ENCODE measurements around the gene SLC6A9. TPM values are rescaled to one million over a fixed set of nuclear protein-coding genes. Genes with fewer than 3 reads are reported as not detected.

SLC6A9 gene
- total and polyA plus RNA-seq, 2 donors (not counting 1 experiment from before 2014, with no cell fraction given), result 0.28 to 5.5 TPM

DNA sequence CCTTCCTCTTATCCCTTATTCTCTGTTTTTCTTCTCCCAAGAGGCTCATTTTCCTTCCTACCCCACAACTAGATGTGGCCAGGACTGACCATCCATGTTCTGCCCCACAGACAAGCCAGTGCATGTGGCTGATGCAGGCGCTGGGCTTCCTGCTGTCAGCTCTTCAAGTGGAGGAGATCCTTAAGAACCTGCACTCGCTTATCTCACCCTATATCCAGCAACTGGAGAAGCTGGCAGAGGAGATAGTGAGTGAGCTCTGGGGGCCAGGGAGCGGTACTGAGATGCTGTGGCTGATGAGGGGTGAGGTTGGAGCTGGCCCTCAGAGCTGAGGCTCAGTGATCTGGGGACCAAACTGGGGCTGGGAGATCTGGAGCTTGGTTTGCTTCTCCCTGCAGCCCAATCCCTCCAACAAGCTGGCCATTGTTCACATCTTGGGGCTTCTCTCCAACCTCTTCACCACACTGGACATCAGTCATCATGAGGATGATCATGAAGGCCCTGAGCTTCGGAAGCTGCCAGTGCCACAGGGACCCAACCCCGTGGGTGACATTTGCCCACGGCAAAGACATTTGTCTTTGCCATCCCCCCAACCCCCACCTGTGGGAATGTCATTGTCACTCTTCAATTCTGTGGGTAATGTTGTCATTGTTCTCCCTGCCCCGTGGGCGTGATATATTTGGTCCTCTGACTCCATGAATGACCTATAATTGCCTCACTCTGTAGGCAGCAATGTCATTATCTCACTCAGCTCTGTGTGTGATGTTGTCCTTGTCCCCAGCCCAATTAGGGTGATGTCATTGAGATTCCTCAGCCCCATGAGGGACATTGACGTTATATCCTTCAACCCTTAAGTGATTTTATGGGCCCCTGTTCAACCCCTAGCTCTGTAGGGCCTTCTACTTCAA lies 72.7 kb downstream of the SLC6A9 start:
- H3K27me3 ChIP-seq (replicated peaks in 1 of 4; ENCODE audit: control extremely low read depth in 1 of 4, control insufficient read depth in 3 of 4, insufficient read depth in 4 of 4, low read length in 3 of 4), result no peaks in the 10 kb centered on the region
- intact Hi-C loops (cut with micrococcal nuclease), result no loop called here
- Mint-ChIP-seq H3K27me3 (no peaks in the 10 kb centered on the region), H3K27ac (no peak overlapping the region), H3K9me3 (ENCODE audit: insufficient read depth) (no peaks in the 10 kb centered on the region), H3K4me1 (no peaks in the 10 kb centered on the region), H3K4me3 (no peak overlapping the region)
- no peak overlapping the region for H3K27ac ChIP-seq (ENCODE audit: low read length in 2 of 2)
- ChIA-PET CTCF (no interaction called here), POLR2A (no interaction called here)
- no peak overlapping the region for H3K4me3 ChIP-seq (ENCODE audit: control extremely low read depth in 1 of 5, extremely low read depth in 1 of 5, insufficient read depth in 1 of 5, low read depth in 2 of 5, low read length in 4 of 5)
- H3K9ac ChIP-seq (ENCODE audit: low read length), result no peak overlapping the region
- H3K4me2 ChIP-seq (replicated peaks; ENCODE audit: low read depth, low read length, poor library complexity, severe bottlenecking), result no peak overlapping the region
- DNase-seq (no peak), ATAC-seq (ENCODE audit: low read depth) (no peak)
- no peaks in the 10 kb centered on the region for H3K9me3 ChIP-seq (ENCODE audit: control extremely low read depth in 1 of 3, control insufficient read depth in 2 of 3, insufficient read depth in 1 of 3, low read length in 2 of 3)
- TF ChIP-seq EZH2 (IDR thresholded peaks at IDR 0.05; ENCODE audit: borderline replicate concordance, insufficient read depth, low read depth, low read length, poor library complexity, severe bottlenecking) (no peak), CTCF (IDR thresholded peaks at IDR 0.05) (no peak)
- no peak overlapping the region for H2AFZ ChIP-seq (ENCODE audit: insufficient read depth, low read depth, low read length, poor library complexity, severe bottlenecking)
- 97% methylated on average over 5 of the region's 9 CpGs for WGBS (ENCODE audit: insufficient coverage)
- H3K79me2 ChIP-seq (ENCODE audit: control insufficient read depth, insufficient read depth, low read length), result peaks cover 8% of the 10 kb centered on the region
- H3K36me3 ChIP-seq (replicated peaks in 1 of 2; ENCODE audit: control extremely low read depth in 1 of 2, control insufficient read depth in 1 of 2, extremely low read depth in 1 of 2, insufficient read depth in 2 of 2, low read length in 1 of 2), result peaks cover 0 to 23% of the 10 kb centered on the region in 2 experiments
- H4K20me1 ChIP-seq (ENCODE audit: control insufficient read depth, insufficient read depth, low read length, poor library complexity, severe bottlenecking), result no peaks in the 10 kb centered on the region
- H3K4me1 ChIP-seq (ENCODE audit: control insufficient read depth in 2 of 2, insufficient read depth in 2 of 2, low read length in 2 of 2), result no peaks in the 10 kb centered on the region

DNA sequence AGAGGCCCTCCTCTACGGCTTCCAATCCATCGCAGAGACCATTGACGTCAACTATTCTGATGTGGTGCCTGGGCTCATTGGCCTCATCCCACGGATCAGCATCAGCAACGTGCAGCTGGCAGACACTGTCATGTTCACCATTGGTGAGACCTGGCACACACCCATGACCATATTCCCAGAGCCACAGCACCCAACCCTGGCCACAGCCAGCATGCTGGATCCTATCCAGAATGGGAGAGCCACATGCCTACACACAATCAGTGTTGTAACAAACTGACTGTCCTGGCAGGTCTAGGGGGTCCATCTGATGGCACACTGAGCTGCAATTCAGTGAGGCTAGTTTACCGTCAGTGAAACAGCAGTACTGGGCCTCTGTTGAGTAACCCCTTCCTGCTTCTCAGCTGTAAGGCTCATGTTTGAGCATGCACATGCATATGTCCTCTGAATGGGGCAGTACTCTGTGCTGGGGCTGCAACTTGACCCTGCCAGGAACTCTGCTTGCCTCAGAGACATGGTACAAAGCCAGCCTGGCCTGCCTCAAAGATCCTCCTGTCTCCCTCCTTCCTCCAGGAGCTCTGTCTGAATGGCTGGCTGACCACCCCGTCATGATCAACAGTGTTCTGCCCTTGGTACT lies 73.7 kb downstream of the SLC6A9 start:
- no peak overlapping the region for H3K4me3 ChIP-seq (ENCODE audit: control extremely low read depth in 1 of 5, extremely low read depth in 1 of 5, insufficient read depth in 1 of 5, low read depth in 2 of 5, low read length in 4 of 5)
- Mint-ChIP-seq H3K9me3 (ENCODE audit: insufficient read depth) (no peaks in the 10 kb centered on the region), H3K27me3 (no peaks in the 10 kb centered on the region), H3K4me1 (no peaks in the 10 kb centered on the region), H3K27ac (no peak overlapping the region), H3K4me3 (no peak overlapping the region)
- intact Hi-C loops (cut with micrococcal nuclease), result no loop called here
- no peaks in the 10 kb centered on the region for H3K4me1 ChIP-seq (ENCODE audit: control insufficient read depth in 2 of 2, insufficient read depth in 2 of 2, low read length in 2 of 2)
- CTCF ChIA-PET, result no interaction called here
- no peaks in the 10 kb centered on the region for H3K27me3 ChIP-seq (replicated peaks in 1 of 4; ENCODE audit: control extremely low read depth in 1 of 4, control insufficient read depth in 3 of 4, insufficient read depth in 4 of 4, low read length in 3 of 4)
- DNase-seq (no peak), ATAC-seq (ENCODE audit: low read depth) (no peak)
- peaks cover 18% of the 10 kb centered on the region for H3K79me2 ChIP-seq (ENCODE audit: control insufficient read depth, insufficient read depth, low read length)
- peaks cover 0 to 23% of the 10 kb centered on the region in 2 experiments for H3K36me3 ChIP-seq (replicated peaks in 1 of 2; ENCODE audit: control extremely low read depth in 1 of 2, control insufficient read depth in 1 of 2, extremely low read depth in 1 of 2, insufficient read depth in 2 of 2, low read length in 1 of 2)
- no peak overlapping the region for H3K27ac ChIP-seq (ENCODE audit: low read length in 2 of 2)
- TF ChIP-seq EZH2 (IDR thresholded peaks at IDR 0.05; ENCODE audit: borderline replicate concordance, insufficient read depth, low read depth, low read length, poor library complexity, severe bottlenecking) (no peak), CTCF (IDR thresholded peaks at IDR 0.05) (no peak)
- no peak overlapping the region for H2AFZ ChIP-seq (ENCODE audit: insufficient read depth, low read depth, low read length, poor library complexity, severe bottlenecking)
- H3K4me2 ChIP-seq (replicated peaks; ENCODE audit: low read depth, low read length, poor library complexity, severe bottlenecking), result no peak overlapping the region
- H3K9me3 ChIP-seq (ENCODE audit: control extremely low read depth in 1 of 3, control insufficient read depth in 2 of 3, insufficient read depth in 1 of 3, low read length in 2 of 3), result no peaks in the 10 kb centered on the region
- no peaks in the 10 kb centered on the region for H4K20me1 ChIP-seq (ENCODE audit: control insufficient read depth, insufficient read depth, low read length, poor library complexity, severe bottlenecking)
- POLR2A ChIA-PET, result no interaction called here
- no peak overlapping the region for H3K9ac ChIP-seq (ENCODE audit: low read length)
- 96% methylated on average over 7 of the region's 7 CpGs for WGBS (ENCODE audit: insufficient coverage)

Measured in B cell (primary cell).